Kidney (tissue), 14 donors: ENCODE measurements around the gene CCDC12. TPM values are rescaled to one million over a fixed set of nuclear protein-coding genes. Genes with fewer than 3 reads are reported as not detected.

Experiments used
- DNase-seq, 5 donors: peaks; one replicate each; pipeline ENCODE4 v3.0.0-alpha.2; 2013 to 2020
- FAIRE-seq: peaks from 2 replicates; lab custom pipeline; 2012; peaks lifted over from hg19 to GRCh38; lab: Jason Lieb, UNC
- H3K27ac ChIP-seq, 2 donors: one replicate each; pipeline ENCODE4 v1.7.0; 2013; ENCODE audit warnings: low read depth in 2 of 2, low read length in 2 of 2, inconsistent platforms in 1 of 2
- H3K27me3 ChIP-seq: one replicate; pipeline ENCODE4 v1.7.1; 2013; ENCODE audit warnings: low read length, inconsistent platforms; ENCODE audit not compliant: control insufficient read depth, insufficient read depth
- H3K36me3 ChIP-seq, 3 donors: one replicate each; pipeline versions ENCODE4 v1.7.0 to v1.7.1; 2013; ENCODE audit warnings: low read length in 3 of 3, control low read depth in 1 of 3, inconsistent platforms in 1 of 3; ENCODE audit not compliant: insufficient read depth in 3 of 3, control insufficient read depth in 2 of 3
- H3K4me1 ChIP-seq, 3 donors: one replicate each; pipeline versions ENCODE4 v1.7.0 to v1.7.1; 2013; ENCODE audit warnings: low read length in 3 of 3, inconsistent platforms in 1 of 3, low read depth in 1 of 3; ENCODE audit not compliant: control insufficient read depth in 2 of 3, insufficient read depth in 2 of 3
- H3K4me3 ChIP-seq, 3 donors: one replicate each; pipeline versions ENCODE4 v1.7.0 to v1.8.1; 2013; ENCODE audit warnings: low read length in 3 of 3, control low read depth in 1 of 3, inconsistent platforms in 1 of 3
- H3K9ac ChIP-seq, 3 donors: one replicate each; pipeline versions ENCODE4 v1.7.0 to v1.7.1; 2013; ENCODE audit warnings: low read length in 3 of 3, control low read depth in 1 of 3, inconsistent platforms in 1 of 3
- H3K9me3 ChIP-seq, 3 donors: one replicate each; pipeline versions ENCODE4 v1.7.0 to v1.7.1; 2013; ENCODE audit warnings: low read length in 3 of 3, control low read depth in 1 of 3, inconsistent platforms in 1 of 3; ENCODE audit not compliant: control insufficient read depth in 2 of 3, insufficient read depth in 1 of 3
- intact Hi-C: fragments of 100-400 bp; cut with DNase I; formaldehyde crosslinking; loops from one replicate; pipeline ENCODE4 v1.11.1; 2022
- polyA plus RNA-seq: library from polyadenylated mRNA; stranded (reverse); fragments of 350-450 nt; fragmentation: Illumina TruSeq; extraction: RNeasy Lipid Tissue Mini Kit (QIAGEN cat#74804); gene quantifications from one replicate; pipeline ENCODE4 v1.2.3, GENCODE V29; 2014; ENCODE audit warnings: low read depth, low replicate concordance; ENCODE audit not compliant: insufficient read depth
- total RNA-seq: library from RNA; stranded (reverse); fragmentation: NEBNext Ultra II Directional; extraction: Animal tissue kit (Norgen Biotek cat#: 25700); gene quantifications from one replicate; pipeline ENCODE4 v1.2.1, GENCODE V29; 2021
- TF ChIP-seq, protein P1 (sequence below): IDR thresholded peaks from 3 replicates; pipeline ENCODE4 v1.5.1; 2012; ENCODE audit warnings: mild to moderate bottlenecking, moderate library complexity, borderline replicate concordance; ENCODE audit not compliant: insufficient read depth; ENCODE audit errors: extremely low read depth
- donor health status: control.
- donor health status: control.
- donor health status: control.
- donor health status: control.
- donor health status: control.
- donor health status: DM: yes; HTN: yes; CAD: no.
- donor health status: Normal renal cell carcinoma (clear cell type).

The CCDC12 gene
- total and polyA plus RNA-seq, 2 donors from 2014 or later, result 59.7 to 85.6 TPM

DNA sequence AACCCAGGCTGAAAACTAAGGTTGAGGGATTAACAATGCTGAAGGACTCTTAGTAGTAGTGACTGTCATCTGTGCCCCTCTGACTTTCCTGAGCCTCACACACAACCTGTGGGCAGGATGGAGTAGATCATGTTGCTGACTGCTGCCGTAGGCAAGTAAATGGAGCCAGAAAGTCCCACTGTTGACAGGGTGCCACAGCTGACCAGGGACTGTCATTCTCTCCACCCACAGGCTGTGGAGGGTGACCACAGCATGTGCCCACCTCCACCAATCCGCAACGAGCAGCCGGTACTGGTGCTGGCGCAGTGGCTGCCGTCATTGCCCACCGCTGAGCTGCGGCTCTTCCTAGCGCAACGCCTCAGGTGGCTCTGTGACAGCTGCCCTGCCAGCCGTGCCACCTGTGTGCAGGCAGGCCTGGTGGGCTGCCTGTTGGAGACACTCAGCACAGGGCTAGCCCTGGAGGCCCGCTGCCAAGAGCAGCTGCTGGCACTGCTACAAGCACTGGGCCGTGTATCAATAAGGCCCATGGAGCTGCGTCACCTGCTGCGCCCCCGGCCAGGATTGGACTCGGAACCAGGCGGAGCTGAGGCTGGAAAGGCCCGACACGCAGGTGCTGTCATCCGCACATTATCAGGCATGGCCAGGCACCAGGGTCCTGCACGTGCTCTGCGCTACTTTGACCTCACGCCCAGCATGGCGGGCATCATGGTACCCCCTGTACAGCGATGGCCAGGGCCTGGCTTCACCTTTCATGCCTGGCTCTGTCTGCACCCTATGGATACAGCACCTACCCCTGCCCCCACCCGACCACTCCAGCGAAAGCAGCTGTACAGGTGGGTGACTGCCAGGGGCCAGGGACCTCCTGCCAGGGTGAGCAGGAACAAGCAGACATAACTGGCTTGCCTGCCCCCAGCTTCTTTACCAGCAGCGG lies 18.5 kb upstream of the CCDC12 start:
- no peaks in the 10 kb centered on the region for H3K9me3 ChIP-seq
- no peak for FAIRE-seq
- no peak overlapping the region for H3K27ac ChIP-seq
- no peak overlapping the region for H3K4me3 ChIP-seq
- TF ChIP-seq, protein P1, sequence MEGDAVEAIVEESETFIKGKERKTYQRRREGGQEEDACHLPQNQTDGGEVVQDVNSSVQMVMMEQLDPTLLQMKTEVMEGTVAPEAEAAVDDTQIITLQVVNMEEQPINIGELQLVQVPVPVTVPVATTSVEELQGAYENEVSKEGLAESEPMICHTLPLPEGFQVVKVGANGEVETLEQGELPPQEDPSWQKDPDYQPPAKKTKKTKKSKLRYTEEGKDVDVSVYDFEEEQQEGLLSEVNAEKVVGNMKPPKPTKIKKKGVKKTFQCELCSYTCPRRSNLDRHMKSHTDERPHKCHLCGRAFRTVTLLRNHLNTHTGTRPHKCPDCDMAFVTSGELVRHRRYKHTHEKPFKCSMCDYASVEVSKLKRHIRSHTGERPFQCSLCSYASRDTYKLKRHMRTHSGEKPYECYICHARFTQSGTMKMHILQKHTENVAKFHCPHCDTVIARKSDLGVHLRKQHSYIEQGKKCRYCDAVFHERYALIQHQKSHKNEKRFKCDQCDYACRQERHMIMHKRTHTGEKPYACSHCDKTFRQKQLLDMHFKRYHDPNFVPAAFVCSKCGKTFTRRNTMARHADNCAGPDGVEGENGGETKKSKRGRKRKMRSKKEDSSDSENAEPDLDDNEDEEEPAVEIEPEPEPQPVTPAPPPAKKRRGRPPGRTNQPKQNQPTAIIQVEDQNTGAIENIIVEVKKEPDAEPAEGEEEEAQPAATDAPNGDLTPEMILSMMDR, result no peak
- H3K9ac ChIP-seq, result no peak overlapping the region
- peaks cover 0 to 18% (median 5%) of the 10 kb centered on the region in 3 donors for H3K36me3 ChIP-seq
- no peaks in the 10 kb centered on the region for H3K27me3 ChIP-seq
- H3K4me1 ChIP-seq, result peaks cover 0 to 4% (median 3%) of the 10 kb centered on the region in 3 donors
- intact Hi-C loops, result loop anchor here (10.0 kb wide), 1 partner anchor 70 kb away; no protein-coding TSS in a partner anchor
- DNase-seq, result peak in 1 of 5 donors; percentile 73

DNA sequence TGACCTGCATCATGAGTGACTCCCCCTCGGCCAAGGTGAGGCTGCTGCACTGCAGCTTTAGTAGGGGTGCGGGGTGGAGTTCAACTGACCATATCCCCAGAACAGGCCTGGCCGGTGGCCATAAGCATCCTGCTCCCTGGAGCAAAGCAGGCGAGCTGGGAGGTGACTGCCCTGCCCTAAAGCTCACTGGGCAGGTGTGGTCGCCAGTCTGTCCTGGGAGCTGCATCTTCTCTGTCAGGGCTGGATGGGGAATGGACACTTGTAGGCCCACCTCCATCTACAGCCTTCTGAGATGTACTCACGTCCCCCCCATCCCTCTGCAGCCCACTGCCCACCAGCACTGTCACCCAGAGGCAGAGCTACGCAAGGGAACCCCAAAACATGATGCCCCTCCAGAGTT lies 17.4 kb upstream of the CCDC12 start:
- TF ChIP-seq, protein P1, result no peak
- intact Hi-C loops, result loop anchor here (10.0 kb wide), 1 partner anchor 69 kb away; no protein-coding TSS in a partner anchor
- H3K27me3 ChIP-seq, result no peaks in the 10 kb centered on the region
- H3K9me3 ChIP-seq, result no peaks in the 10 kb centered on the region
- no peak overlapping the region for H3K27ac ChIP-seq
- H3K36me3 ChIP-seq, result peaks cover 0 to 8% (median 2%) of the 10 kb centered on the region in 3 donors
- no peak overlapping the region for H3K4me3 ChIP-seq
- peaks cover 0 to 6% (median 3%) of the 10 kb centered on the region in 3 donors for H3K4me1 ChIP-seq
- H3K9ac ChIP-seq, result no peak overlapping the region
- no peak for FAIRE-seq
- peak in 1 of 5 donors; percentile 60 for DNase-seq

DNA sequence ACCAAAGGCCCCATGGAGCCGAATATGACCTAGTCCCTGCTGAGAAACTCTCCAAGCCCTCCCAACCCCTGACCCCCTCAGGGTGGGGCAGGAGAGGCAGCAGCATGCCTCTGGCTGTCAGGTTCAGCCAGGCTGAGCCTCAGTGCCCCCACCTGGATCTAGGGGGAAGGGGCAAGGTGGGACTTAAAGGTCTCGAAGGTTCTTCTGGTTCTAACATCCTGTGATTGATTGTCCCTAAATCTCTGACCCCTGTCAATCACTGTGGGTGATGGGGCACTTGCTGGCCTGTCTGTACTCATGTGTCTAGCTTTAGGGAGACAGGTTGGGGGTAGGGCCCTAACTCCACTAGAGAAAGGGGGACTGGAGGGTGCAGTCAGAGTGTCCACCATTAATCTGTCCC lies 16.7 kb upstream of the CCDC12 start:
- no peak for FAIRE-seq
- H3K36me3 ChIP-seq, result peaks cover 0 to 6% (median 2%) of the 10 kb centered on the region in 3 donors
- no peak overlapping the region for H3K4me3 ChIP-seq

More for the DNA sequence above, 16.7 kb upstream of the CCDC12 start:
- Histone ChIP-seq H3K27me3 (no peaks in the 10 kb centered on the region), H3K4me1 (peaks cover 0 to 7% (median 0%) of the 10 kb centered on the region in 3 donors), H3K27ac (no peak overlapping the region), H3K9me3 (no peaks in the 10 kb centered on the region), H3K9ac (no peak overlapping the region)
- TF ChIP-seq, protein P1, result no peak
- intact Hi-C loops, result loop anchor here (10.0 kb wide), 1 partner anchor 68 kb away; no protein-coding TSS in a partner anchor
- peak in 1 of 5 donors; percentile 61 for DNase-seq
